Fibroblast of lung (primary cell): ENCODE data around the gene THAP10.

ENCODE experiments used
- EZH2 ChIP-seq: IDR thresholded peaks from 2 replicates; pipeline ENCODE4 v1.5.1; 2012; ENCODE audit warnings: low read length, control low read depth, mild to moderate bottlenecking; ENCODE audit errors: missing control alignments
- TF ChIP-seq, protein P1 (sequence below), 2 donors: IDR thresholded peaks in 1 of 2; conservative IDR thresholded peaks in 1 of 2; 1 replicate in 1 of 2; 2 replicates in 1 of 2; pipeline ENCODE4 v1.5.1; 2011 to 2012; ENCODE audit warnings: low read length in 2 of 2, control low read depth in 1 of 2, inconsistent platforms in 1 of 2, low read depth in 1 of 2, mild to moderate bottlenecking in 1 of 2

DNA sequence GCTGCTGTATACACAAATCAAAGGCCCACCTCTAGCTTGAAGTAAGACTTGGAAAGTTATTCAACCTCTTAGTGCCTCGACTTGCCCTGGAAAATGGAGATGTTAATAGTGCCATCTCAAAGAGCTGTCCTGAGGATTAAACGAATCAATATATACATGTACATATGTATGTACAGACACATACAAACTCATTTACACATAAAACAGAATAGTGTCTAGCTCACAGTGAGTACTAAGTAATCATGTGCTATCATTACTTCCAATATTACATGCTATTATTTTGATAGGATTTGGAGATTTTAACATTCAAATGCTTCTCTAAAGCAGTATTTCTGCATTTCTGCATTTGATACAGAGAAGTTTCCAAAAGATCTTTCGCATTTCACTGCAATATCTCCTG lies 58.8 kb downstream of the THAP10 start:
- no peak for TF ChIP-seq EZH2
- TF ChIP-seq, protein P1, sequence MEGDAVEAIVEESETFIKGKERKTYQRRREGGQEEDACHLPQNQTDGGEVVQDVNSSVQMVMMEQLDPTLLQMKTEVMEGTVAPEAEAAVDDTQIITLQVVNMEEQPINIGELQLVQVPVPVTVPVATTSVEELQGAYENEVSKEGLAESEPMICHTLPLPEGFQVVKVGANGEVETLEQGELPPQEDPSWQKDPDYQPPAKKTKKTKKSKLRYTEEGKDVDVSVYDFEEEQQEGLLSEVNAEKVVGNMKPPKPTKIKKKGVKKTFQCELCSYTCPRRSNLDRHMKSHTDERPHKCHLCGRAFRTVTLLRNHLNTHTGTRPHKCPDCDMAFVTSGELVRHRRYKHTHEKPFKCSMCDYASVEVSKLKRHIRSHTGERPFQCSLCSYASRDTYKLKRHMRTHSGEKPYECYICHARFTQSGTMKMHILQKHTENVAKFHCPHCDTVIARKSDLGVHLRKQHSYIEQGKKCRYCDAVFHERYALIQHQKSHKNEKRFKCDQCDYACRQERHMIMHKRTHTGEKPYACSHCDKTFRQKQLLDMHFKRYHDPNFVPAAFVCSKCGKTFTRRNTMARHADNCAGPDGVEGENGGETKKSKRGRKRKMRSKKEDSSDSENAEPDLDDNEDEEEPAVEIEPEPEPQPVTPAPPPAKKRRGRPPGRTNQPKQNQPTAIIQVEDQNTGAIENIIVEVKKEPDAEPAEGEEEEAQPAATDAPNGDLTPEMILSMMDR (conservative IDR thresholded peaks at IDR 0.05 in 1 of 2, IDR thresholded peaks at IDR 0.05 in 1 of 2; ENCODE audit: low read depth in 1 of 2, low read length in 2 of 2) = no peak
